Activated CD8-positive, alpha-beta T cell treated with anti-CD3 and anti-CD28 coated beads for 36 hours (primary cell): ENCODE data around the gene HAUS3. TPM values are rescaled to one million over a fixed set of nuclear protein-coding genes. Genes with fewer than 3 reads are reported as not detected.
"Not testable (repeated sequence)": the region's sequence is repeated elsewhere in the genome, so short reads cannot be mapped to it uniquely, and the experiment has no call there.

ENCODE experiments used
- ATAC-seq: fragments of 200-7000 bp; cut with Tn5 transposase; one replicate; pipeline ENCODE4 v1.10.0; 2021; ENCODE audit warnings: mild to moderate bottlenecking, moderate library complexity
- CTCF ChIA-PET: fragments of 350-600 bp; sonication (Branson Sonifier 250); formaldehyde crosslinking; loops from one replicate; lab custom pipeline; 2021; ENCODE audit warnings: antibody characterized with exemption; lab: Charles Lee
- POLR2A ChIA-PET: fragments of 350-600 bp; sonication (Branson Sonifier 250); formaldehyde crosslinking; loops from one replicate; lab custom pipeline; 2021; ENCODE audit warnings: antibody characterized with exemption; lab: Charles Lee
- DNase-seq: peaks from one replicate; pipeline ENCODE4 v3.0.0-alpha.2; 2020
- H3K27ac Mint-ChIP-seq: one replicate; pipeline ENCODE4 v1.8.0; 2021; ENCODE audit warnings: mild to moderate bottlenecking, mixed read lengths
- H3K27me3 Mint-ChIP-seq: one replicate; pipeline ENCODE4 v1.8.0; 2021; ENCODE audit warnings: mixed read lengths
- H3K36me3 Mint-ChIP-seq: one replicate; pipeline ENCODE4 v1.8.0; 2021; ENCODE audit warnings: low read depth, mixed read lengths
- H3K4me1 Mint-ChIP-seq: one replicate; pipeline ENCODE4 v1.8.0; 2021; ENCODE audit warnings: low read depth, mixed read lengths
- H3K4me3 Mint-ChIP-seq: one replicate; pipeline ENCODE4 v1.8.0; 2021; ENCODE audit warnings: mild to moderate bottlenecking, moderate library complexity, mixed read lengths
- H3K9me3 Mint-ChIP-seq: one replicate; pipeline ENCODE4 v1.8.0; 2021; ENCODE audit warnings: mixed read lengths
- intact Hi-C: fragments of 100-400 bp; cut with micrococcal nuclease; formaldehyde crosslinking; loops from one replicate; pipeline ENCODE4 v1.10.0; 2022
- total RNA-seq, 2 experiments: library from RNA; stranded (reverse); gene quantifications; one replicate each; pipeline ENCODE4 v1.2.3, GENCODE V29; 2021
- TF ChIP-seq, protein P1 (sequence below): fragments of 200-600 bp; IDR thresholded peaks from one replicate; pipeline ENCODE4 v1.8.0; 2022; ENCODE audit warnings: antibody characterized with exemption, mild to moderate bottlenecking

The HAUS3 gene
- total RNA-seq, 2 experiments from 2014 or later: 18.4 to 19.5 TPM

DNA sequence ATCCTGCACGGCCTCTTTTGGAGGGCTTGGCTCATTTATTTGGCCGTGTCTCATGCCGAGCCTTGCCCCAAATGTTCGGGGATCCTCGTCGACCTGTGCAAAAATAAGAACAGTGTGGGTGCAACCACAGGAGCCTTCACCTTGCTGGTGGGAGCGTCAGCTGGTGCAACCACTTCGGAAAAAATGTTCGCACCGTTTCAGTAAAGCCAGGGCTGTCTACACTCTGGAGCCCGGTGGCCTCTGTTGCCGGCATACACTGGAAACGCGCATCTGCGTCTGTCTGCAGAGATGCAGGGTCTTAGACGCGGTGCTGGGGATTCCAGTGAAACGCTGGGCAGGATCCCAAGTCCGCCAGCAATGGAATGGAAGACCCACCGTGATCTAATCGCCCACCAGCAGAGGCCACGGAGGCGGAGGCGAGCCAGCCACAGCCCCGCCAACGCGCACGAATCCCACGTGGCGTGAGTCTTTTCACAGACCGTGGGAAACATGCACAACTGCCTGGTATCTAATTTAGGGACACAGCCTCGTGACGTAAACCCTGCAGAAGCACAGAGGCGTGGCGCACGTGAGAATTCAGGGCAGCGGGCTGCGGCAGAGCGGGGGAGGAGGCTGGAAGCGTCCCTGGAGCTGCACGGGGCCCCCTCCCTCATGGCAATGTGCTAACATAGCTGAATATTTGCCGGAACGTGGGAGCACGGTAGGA is 33.8 kb upstream of the HAUS3 start:
- no peaks in the 10 kb centered on the region for H3K27me3 Mint-ChIP-seq
- no peaks in the 10 kb centered on the region for H3K9me3 Mint-ChIP-seq
- no peak for ATAC-seq
- H3K4me1 Mint-ChIP-seq: peaks cover 3% of the 10 kb centered on the region
- no peak overlapping the region for H3K27ac Mint-ChIP-seq
- CTCF ChIA-PET: no interaction called here
- POLR2A ChIA-PET: interaction anchor here (1.0 kb wide), 1 partner anchor 11 kb away, joined by 3 read pairs; no protein-coding TSS in a partner anchor
- DNase-seq: no peak
- no peak overlapping the region for H3K4me3 Mint-ChIP-seq
- TF ChIP-seq, protein P1, sequence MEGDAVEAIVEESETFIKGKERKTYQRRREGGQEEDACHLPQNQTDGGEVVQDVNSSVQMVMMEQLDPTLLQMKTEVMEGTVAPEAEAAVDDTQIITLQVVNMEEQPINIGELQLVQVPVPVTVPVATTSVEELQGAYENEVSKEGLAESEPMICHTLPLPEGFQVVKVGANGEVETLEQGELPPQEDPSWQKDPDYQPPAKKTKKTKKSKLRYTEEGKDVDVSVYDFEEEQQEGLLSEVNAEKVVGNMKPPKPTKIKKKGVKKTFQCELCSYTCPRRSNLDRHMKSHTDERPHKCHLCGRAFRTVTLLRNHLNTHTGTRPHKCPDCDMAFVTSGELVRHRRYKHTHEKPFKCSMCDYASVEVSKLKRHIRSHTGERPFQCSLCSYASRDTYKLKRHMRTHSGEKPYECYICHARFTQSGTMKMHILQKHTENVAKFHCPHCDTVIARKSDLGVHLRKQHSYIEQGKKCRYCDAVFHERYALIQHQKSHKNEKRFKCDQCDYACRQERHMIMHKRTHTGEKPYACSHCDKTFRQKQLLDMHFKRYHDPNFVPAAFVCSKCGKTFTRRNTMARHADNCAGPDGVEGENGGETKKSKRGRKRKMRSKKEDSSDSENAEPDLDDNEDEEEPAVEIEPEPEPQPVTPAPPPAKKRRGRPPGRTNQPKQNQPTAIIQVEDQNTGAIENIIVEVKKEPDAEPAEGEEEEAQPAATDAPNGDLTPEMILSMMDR: no peak
- no peaks in the 10 kb centered on the region for H3K36me3 Mint-ChIP-seq
- intact Hi-C loops: no loop called here

DNA sequence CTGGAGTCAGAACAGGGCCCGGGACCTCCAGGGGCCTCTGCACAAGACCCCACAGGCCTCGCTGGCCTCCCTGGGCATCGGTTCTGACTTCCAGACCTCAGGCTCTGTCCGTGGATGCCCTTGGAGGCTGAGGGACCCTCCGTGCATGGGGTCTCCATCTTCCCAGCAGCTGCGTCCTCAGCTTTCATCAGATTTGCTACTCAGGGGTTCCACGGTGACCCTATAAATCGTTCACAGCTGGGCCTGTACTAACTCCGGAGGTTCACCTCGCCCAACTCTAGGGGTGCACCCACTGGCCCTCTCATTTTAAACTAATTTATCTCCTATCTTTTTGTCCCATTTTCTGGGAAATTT is 33.1 kb upstream of the HAUS3 start:
- ATAC-seq, H3K4me3 Mint-ChIP-seq, DNase-seq, H3K36me3 Mint-ChIP-seq, H3K4me1 Mint-ChIP-seq, H3K9me3 Mint-ChIP-seq, H3K27ac Mint-ChIP-seq, H3K27me3 Mint-ChIP-seq, CTCF ChIA-PET, POLR2A ChIA-PET, intact Hi-C loops: not testable (repeated sequence)

DNA sequence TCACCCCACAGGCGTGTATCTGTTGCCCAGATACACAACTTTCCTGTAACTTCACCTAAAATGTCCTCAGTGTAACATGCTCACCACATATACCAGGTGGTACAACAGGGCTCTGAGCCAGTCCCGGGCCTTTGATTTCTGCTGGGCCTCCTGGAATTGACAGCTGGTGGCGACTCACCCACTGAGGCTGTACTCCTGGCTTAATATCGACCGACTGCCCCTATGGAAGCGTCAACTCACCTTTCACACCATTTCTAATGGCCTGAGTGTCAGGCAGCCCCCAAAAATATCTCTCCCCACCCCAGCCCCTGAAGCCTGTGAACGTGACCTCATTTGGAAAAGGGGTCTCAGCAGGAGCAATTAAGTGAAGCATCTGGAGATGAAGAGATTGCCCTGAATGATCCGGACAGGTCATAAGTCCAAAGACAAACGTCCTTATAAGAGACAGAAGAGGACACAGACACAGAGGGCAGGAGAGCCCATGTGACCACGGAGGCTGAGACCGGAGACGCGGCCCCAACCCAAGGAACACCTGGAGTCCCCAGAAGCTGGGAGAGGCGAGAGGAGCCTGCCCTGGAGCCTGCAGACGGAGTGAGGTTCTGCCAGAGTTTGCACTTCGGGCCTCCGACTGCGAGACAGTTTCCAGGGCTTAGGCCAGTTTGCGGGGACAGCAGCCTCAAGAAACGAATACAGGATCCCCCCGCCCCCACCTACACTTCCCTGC is 32.6 kb upstream of the HAUS3 start:
- Mint-ChIP-seq H3K27me3 (no peaks in the 10 kb centered on the region), H3K4me1 (no peaks in the 10 kb centered on the region)
- CTCF ChIA-PET: no interaction called here

DNA sequence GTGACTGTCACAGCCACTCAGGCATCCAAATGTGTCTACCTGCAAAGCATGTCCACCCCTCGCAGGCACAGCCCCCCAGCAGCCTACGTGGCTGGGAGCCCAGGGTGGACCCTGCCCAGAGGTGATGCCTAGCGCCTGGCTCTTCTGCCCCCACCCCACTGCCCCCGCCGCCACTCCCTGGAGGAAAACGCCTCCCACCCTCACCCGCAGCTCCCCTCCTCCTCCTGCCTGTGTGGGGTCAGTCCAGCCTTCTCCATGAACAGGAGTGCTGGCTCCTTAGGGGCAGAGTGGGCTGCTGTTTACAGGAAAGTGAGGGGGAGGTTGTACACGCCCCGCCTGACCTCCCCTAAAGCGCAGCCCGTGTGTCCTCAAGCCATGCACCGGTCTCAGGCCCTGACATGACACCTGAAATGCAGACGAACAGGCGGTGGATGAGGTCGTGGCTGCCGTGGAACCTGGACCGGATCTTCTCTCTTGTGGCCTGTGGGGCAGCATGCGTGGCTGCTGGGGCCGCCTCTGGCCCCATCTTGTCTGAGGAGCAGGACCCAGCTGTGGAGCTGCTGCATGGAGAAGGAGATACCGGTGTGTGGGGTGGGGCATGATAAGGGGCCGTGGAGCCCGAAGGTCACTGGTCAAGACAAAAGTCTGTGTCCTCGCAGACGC is 31.9 kb upstream of the HAUS3 start:
- no peaks in the 10 kb centered on the region for H3K4me1 Mint-ChIP-seq

More for the DNA sequence above, 32.6 kb upstream of the HAUS3 start:
- H3K36me3 Mint-ChIP-seq: no peaks in the 10 kb centered on the region
- intact Hi-C loops: no loop called here
- no peaks in the 10 kb centered on the region for H3K9me3 Mint-ChIP-seq
- TF ChIP-seq, protein P1: no peak
- DNase-seq (no peak), ATAC-seq (no peak)
- H3K27ac Mint-ChIP-seq: no peak overlapping the region
- H3K4me3 Mint-ChIP-seq: no peak overlapping the region
- POLR2A ChIA-PET: interaction anchor here (0.8 kb wide), 1 partner anchor 9 kb away, joined by 3 read pairs; no protein-coding TSS in a partner anchor

DNA sequence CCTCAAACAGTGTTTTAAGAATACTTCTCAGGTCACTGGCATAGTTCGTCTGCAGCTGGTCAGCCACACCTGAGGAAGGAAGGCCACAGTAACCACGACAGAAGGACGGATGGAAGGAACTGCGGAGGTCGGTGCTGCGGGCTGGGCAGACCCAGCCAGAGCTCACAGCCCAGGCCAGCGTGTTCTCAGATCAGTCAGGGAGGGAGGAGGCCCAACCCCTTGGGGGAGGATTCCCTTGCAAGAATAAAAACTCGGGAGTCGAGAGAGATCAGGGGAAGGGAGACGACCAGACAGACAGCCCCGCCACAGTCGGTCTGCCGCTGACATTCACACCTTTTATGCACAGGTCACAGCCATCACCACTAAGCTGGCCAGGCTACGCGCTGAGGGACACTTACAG is 31.3 kb upstream of the HAUS3 start:
- CTCF ChIA-PET: interaction anchor here (1.4 kb wide), 1 partner anchor 120 kb away, joined by 3 read pairs; no protein-coding TSS in a partner anchor
- POLR2A ChIA-PET: no interaction called here
- no peak overlapping the region for H3K4me3 Mint-ChIP-seq
- no peaks in the 10 kb centered on the region for H3K4me1 Mint-ChIP-seq
- no peaks in the 10 kb centered on the region for H3K36me3 Mint-ChIP-seq
- DNase-seq: no peak
- intact Hi-C loops: no loop called here
- TF ChIP-seq, protein P1: no peak
- no peak for ATAC-seq
- H3K27ac Mint-ChIP-seq: no peak overlapping the region
- H3K27me3 Mint-ChIP-seq: no peaks in the 10 kb centered on the region
- no peaks in the 10 kb centered on the region for H3K9me3 Mint-ChIP-seq

More for the DNA sequence above, 31.9 kb upstream of the HAUS3 start:
- intact Hi-C loops: no loop called here
- H3K27ac Mint-ChIP-seq: no peak overlapping the region
- ChIA-PET CTCF (interaction anchor here (1.4 kb wide), 1 partner anchor 120 kb away, joined by 3 read pairs; no protein-coding TSS in a partner anchor), POLR2A (interaction anchor here (0.8 kb wide), 1 partner anchor 10 kb away, joined by 3 read pairs; no protein-coding TSS in a partner anchor)
- ATAC-seq (no peak), DNase-seq (no peak)
- TF ChIP-seq, protein P1: no peak
- no peaks in the 10 kb centered on the region for H3K27me3 Mint-ChIP-seq
- H3K9me3 Mint-ChIP-seq: no peaks in the 10 kb centered on the region
- no peak overlapping the region for H3K4me3 Mint-ChIP-seq
- H3K36me3 Mint-ChIP-seq: no peaks in the 10 kb centered on the region
